ENCODE results near the gene HS3ST1. TPM values are rescaled to one million over a fixed set of nuclear protein-coding genes. Genes with fewer than 3 reads are reported as not detected.

HS3ST1 gene
- total RNA-seq, 4 donors from 2014 or later, result 0.26 to 2.2 (median 0.40) TPM; not detected in 1

GRCh38 chr4:11416071-11416766, 12.5 kb downstream of the HS3ST1 start:
- Histone ChIP-seq H3K4me3 (no peak overlapping the region), H3K9me3 (no peaks in the 10 kb centered on the region), H3K4me1 (no peaks in the 10 kb centered on the region), H3K27me3 (no peaks in the 10 kb centered on the region), H3K36me3 (no peaks in the 10 kb centered on the region), H3K27ac (no peak overlapping the region)
- WGBS, result 85% methylated on average over 8 of the region's 8 CpGs
- DNase-seq (ENCODE audit: low spot score in 2 of 2), result no peak
- TF ChIP-seq CTCF (IDR thresholded peaks at IDR 0.05) (no peak), EP300 (IDR thresholded peaks at IDR 0.05) (no peak), POLR2A (IDR thresholded peaks at IDR 0.05) (no peak), POLR2AphosphoS5 (IDR thresholded peaks at IDR 0.05) (no peak)

- H3K4me3 ChIP-seq, result no peak overlapping the region
- H3K27ac ChIP-seq, result no peak overlapping the region
- DNase-seq (ENCODE audit: low spot score in 2 of 2), result no peak
- H3K27me3 ChIP-seq, result no peaks in the 10 kb centered on the region
- TF ChIP-seq EP300 (IDR thresholded peaks at IDR 0.05) (no peak), POLR2A (IDR thresholded peaks at IDR 0.05) (no peak), CTCF (IDR thresholded peaks at IDR 0.05) (no peak), POLR2AphosphoS5 (IDR thresholded peaks at IDR 0.05) (no peak)
- H3K9me3 ChIP-seq, result no peaks in the 10 kb centered on the region
- no peaks in the 10 kb centered on the region for H3K36me3 ChIP-seq
- H3K4me1 ChIP-seq, result no peaks in the 10 kb centered on the region
- WGBS, result 78% methylated on average over 3 of the region's 3 CpGs
Observed at GRCh38 chr4:11415409-11416070, 13.2 kb downstream of the HS3ST1 start.

GRCh38 chr4:11412211-11412610, 16.5 kb downstream of the HS3ST1 start:
- no peak for TF ChIP-seq POLR2A (IDR thresholded peaks at IDR 0.05)
- no peak for TF ChIP-seq CTCF (IDR thresholded peaks at IDR 0.05)
- no peak for TF ChIP-seq EP300 (IDR thresholded peaks at IDR 0.05)
- no peak for TF ChIP-seq POLR2AphosphoS5 (IDR thresholded peaks at IDR 0.05)
- no peaks in the 10 kb centered on the region for H3K27me3 ChIP-seq
- no peak overlapping the region for H3K27ac ChIP-seq
- DNase-seq (ENCODE audit: low spot score in 2 of 2), result no peak
- H3K36me3 ChIP-seq, result no peaks in the 10 kb centered on the region
- H3K4me1 ChIP-seq, result no peaks in the 10 kb centered on the region
- H3K9me3 ChIP-seq, result no peaks in the 10 kb centered on the region
- WGBS, result 78% methylated on average over 4 of the region's 4 CpGs
- H3K4me3 ChIP-seq, result no peak overlapping the region

GRCh38 chr4:11409632-11410031, 19.1 kb downstream of the HS3ST1 start:
- no peak for TF ChIP-seq POLR2AphosphoS5 (IDR thresholded peaks at IDR 0.05)
- 79% methylated on average over 1 of the region's 1 CpG for WGBS
- H3K4me1 ChIP-seq, result peaks cover under 1% of the 10 kb centered on the region

GRCh38 chr4:11408233-11408967, 20.3 kb downstream of the HS3ST1 start:
- no peak for DNase-seq (ENCODE audit: low spot score in 2 of 2)
- Histone ChIP-seq H3K27me3 (no peaks in the 10 kb centered on the region), H3K27ac (no peak overlapping the region), H3K9me3 (no peaks in the 10 kb centered on the region), H3K4me1 (peaks cover 4% of the 10 kb centered on the region), H3K4me3 (no peak overlapping the region), H3K36me3 (no peaks in the 10 kb centered on the region)
- TF ChIP-seq POLR2AphosphoS5 (IDR thresholded peaks at IDR 0.05) (no peak), CTCF (IDR thresholded peaks at IDR 0.05) (no peak), EP300 (IDR thresholded peaks at IDR 0.05) (no peak), POLR2A (IDR thresholded peaks at IDR 0.05) (no peak)
- whole genome bisulfite sequencing, result 82% methylated on average over 5 of the region's 5 CpGs

More at GRCh38 chr4:11409632-11410031, 19.1 kb downstream of the HS3ST1 start:
- no peak overlapping the region for H3K4me3 ChIP-seq
- H3K27ac ChIP-seq, result no peak overlapping the region
- H3K27me3 ChIP-seq, result no peaks in the 10 kb centered on the region
- no peak for DNase-seq (ENCODE audit: low spot score in 2 of 2)
- no peaks in the 10 kb centered on the region for H3K9me3 ChIP-seq
- H3K36me3 ChIP-seq, result no peaks in the 10 kb centered on the region

All from suprapubic skin (tissue), 4 donors.